NK-92 (cell line): ENCODE data around the gene ACTG1.

Experiments
- DNase-seq: peaks from one replicate; lab custom pipeline; 2025; ENCODE audit not compliant: unreplicated experiment; lab: John Stamatoyannopoulos, UW

Gene ACTG1

DNA sequence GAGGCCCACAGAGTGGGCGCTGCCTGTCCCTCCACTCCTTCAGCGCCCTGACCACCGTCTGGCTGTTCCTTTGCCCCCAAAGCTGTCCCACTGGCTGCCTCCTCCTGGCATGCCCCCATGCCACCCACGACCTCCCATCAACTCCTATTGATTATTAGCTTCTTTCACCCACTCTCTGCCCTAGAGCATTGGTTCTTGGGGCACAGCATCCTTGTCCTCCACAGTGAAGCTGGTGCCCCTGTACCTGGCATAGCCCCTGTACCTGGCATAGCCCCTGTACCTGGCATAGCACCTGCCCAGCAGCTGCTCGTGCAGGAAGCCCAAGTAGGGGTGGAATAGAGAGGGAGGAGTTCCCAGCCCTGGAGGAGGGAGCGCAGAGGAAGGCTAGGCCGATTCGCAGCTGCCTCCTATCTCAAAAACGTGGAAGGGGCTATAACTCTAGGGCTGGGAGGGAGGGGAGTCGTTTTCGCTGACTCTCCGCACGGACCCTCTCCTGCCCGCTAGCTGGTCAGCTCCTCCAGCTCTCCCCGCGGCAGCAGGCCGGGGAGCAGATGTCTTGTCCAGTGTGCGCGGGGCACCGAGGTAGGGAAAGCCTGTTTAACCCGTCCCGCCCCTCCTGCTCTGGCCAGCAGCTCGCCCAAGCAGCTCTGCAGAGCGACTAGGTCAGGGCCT is 5.7 kb upstream of the ACTG1 start:
- no peak for DNase-seq

DNA sequence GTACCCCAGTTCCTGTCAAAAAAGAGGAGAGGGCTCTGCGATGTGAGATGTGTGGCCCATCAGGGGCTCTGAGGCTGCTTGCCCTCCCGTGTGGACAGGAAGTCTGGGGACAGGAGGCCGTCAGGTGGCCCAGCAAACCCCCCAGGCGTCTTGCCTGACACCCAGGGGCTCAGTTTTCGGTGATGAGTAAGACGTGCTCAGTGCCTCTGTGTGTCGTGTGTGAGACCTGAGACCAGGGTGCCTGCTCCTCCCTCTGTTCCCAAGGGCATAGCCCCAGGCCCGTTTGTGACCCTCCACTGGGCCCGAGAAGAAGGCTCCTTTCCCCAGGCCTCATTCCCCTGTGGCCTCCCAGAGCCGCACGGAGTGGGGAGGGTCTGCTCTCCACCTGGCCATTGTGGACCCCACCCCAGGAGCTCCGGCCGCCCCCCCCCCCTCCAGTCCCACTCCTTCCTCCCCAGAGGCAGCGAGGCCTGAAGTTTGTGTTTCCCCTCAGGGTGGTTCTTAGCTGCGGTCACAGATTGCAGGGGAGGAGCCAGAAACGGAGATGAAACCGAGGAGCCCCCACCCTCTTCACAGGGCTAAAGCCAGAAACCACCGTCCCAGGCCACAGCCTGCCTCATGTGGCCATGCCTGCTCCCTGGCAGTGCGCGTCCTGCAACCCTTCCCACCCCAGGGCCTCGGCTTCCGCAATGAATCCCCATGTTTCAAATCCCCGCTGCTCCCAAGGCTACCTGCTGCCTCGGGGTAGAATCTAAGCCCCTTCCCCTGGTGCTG is 4.9 kb upstream of the ACTG1 start:
- no peak for DNase-seq

GRCh38 chr17:81517009-81517338 is 4.4 kb upstream of the ACTG1 start:
- no peak for DNase-seq

GRCh38 chr17:81516439-81516838 is 3.8 kb upstream of the ACTG1 start:
- DNase-seq = no peak

- DNase-seq = no peak
These were observed 3.0 kb upstream of the ACTG1 start for GRCh38 chr17:81515530-81516041.

GRCh38 chr17:81514739-81515529 is 2.3 kb upstream of the ACTG1 start:
- no peak for DNase-seq

GRCh38 chr17:81514489-81514738 is 1.8 kb upstream of the ACTG1 start:
- DNase-seq = no peak

DNA sequence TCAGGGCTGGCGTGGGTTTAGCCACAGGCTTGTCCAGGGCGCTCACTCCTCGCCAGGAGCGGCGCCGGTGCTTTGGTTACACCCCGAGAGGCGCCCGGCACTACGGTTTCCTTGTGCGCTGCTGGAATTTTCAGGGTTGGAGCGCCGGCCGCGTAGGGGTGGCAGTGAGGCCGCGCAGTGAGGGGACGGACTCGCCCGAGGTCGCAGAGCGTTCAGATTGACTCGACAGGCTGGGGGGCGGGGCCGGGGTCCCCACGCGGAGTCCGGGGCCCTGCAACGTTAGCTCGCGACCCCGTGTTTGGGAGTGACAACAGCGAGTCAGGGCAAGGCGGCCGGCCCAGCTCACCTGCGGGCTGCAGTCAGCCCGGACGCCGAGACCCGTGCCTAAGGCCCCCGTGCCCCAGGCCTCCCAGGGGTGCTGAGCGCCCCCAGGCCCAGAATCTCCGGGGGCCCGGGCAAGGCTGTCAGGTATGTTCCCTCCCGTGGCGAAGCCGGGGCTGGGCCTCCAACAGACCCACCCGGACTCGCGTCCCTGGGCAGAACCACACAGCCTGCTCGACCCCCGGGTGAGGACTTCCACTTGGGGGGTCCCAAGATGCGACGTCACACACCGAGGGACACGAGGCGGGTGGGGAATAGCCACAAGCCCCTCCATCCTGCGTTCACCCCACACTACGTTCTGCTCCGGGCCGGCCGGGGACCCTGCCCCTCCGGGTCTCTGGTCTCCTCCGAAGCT is 1.3 kb upstream of the ACTG1 start:
- no peak for DNase-seq

DNA sequence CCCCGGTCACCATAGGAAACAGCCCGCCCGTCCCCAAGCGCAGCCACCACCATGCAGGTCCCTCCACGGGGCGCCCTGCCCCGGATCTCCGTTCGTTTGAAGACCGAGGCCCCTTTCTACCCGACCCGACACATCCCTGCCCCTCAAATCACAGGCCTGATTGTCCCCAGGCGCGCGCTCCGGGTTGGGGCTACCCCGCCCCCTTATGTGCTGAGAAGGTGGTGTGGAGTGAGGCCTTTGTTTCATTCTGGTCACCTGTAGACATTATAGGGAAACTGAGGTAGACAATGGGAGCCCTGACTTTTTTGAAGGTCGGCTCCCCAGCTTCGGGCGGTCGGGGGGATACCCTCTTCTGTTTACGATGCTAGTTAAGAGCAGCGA is 763 bp upstream of the ACTG1 start:
- no peak for DNase-seq

DNA sequence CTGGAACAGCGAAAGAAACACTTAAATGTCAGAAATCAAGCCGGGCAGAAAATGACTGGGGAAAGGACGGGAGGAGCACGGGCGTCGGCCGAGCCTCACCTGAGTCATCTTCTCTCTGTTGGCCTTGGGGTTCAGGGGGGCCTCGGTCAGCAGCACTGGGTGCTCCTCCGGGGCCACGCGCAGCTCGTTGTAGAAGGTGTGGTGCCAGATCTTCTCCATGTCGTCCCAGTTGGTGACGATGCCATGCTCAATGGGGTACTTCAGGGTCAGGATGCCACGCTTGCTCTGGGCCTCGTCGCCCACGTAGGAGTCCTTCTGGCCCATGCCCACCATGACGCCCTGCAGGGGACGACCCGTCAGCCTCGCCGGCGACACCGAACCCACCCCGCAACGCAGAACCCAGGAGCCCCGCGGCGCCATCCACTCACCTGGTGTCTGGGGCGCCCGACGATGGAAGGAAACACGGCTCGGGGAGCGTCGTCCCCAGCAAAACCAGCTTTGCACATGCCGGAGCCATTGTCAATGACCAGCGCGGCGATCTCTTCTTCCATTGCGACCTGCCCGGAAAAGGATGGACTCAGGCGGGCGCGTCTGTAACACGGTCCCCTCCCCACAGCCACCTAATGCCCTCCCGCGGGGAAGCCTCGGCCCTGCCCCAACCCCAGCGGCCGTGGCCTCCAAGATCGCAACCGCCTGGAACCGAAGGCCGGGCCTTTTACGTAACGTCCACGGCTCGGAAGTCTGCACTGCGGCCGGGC is 616 bp downstream of the ACTG1 start:
- DNase-seq = no peak

DNA sequence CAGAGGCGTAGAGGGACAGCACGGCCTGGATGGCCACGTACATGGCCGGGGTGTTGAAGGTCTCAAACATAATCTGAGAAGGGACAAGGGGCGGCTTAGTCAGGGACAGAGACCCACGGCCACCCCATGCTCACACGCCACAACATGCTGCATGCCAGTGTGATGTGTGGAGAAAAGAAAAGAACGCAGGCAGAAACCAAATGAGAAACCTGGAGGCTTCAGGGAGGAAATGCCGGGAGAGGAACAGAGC is 1.1 kb downstream of the ACTG1 start:
- DNase-seq = no peak

- no peak for DNase-seq
These were observed 1.6 kb downstream of the ACTG1 start for GRCh38 chr17:81510785-81511553.

DNA sequence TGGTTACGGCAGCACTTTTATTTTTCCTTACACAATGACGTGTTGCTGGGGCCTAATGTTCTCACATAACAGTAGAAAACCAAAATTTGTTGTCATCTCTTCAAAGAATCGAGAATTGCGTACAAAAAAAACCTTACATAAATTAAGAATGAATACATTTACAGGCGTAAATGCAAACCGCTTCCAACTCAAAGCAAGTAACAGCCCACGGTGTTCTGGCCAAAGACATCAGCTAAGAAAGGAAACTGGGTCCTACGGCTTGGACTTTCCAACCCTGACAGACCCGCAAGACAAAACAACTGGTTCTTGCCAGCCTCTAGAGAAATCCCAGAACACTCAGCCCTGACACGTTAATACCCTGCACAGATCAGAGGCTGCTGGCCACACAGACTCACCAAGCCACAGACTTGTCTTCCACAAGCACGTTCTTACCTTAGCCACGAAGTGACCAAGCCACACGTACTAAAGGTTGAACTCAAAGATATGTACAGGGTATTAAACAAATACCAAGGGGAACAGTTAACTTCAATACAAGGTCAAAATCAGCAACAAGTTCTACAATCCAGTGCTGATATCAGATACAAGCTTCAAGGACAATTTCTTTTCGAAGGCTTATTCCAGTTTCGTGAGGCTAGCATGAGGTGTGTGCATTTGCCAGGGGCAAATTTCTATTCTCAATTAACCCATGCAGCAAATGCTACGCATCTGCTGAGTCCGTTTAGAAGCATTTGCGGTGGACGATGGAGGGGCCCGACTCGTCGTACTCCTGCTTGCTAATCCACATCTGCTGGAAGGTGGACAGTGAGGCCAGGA is 2.4 kb downstream of the ACTG1 start:
- DNase-seq = no peak

DNA sequence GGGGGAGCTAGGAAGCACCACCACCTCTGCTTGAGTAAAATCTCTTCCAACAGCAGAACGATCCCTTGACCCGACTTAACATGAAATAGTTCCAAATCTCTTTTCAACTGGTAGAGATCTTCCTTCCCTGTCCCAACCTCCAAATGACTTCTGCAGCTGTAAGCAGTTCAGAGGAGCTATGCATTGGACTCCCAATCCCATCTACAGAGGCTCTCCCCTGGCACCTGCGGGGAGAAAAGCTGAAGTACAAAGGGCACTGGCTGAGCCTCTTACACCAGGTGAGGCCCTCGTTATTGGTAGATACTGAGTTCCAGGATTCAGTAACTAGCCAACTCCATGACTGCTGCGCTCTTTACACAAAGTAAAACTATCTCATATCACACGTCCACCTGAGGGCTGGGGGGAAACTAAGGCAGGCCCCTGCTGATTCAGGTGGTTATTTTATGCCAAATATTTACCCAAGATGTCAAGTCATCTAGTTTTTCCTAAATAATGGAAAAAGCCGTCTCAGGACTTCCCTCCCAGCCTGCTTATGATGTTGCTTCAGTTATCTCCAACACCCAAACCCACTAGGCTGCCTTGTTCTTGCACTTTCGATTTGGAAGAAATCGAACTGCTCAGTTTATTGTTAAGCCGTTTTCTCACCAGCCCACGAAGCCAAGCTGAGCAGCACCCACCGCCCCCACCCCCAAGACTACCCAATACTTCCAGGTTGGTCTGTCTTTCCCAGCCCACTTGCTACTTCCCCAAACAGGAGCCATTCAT is 3.2 kb downstream of the ACTG1 start:
- DNase-seq = no peak

- DNase-seq = no peak
These were observed 3.9 kb downstream of the ACTG1 start for GRCh38 chr17:81508639-81509206.

DNA sequence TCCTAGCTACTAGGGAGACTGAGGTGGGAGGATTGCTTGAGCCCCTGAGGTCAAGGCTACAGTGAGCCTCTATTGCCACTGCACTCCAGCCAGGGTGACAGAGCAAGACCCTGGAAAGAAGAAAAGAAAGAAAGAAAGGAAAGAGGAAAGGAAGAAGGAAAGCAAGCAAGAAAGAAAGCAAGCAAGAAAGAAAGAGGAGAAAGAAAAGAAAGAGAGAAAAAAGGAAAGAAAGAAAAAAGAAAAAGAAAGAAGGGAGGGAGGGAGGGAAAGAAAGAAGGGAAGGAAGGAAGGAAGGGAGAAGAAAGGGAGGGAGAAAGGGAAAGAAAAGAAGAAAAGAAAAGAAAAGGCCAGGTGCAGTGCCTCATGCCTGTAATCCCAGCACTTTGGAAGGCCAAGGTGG is 9.0 kb downstream of the ACTG1 start:
- no peak for DNase-seq

GRCh38 chr17:81502471-81503017 is 10.1 kb downstream of the ACTG1 start:
- no peak for DNase-seq

DNA sequence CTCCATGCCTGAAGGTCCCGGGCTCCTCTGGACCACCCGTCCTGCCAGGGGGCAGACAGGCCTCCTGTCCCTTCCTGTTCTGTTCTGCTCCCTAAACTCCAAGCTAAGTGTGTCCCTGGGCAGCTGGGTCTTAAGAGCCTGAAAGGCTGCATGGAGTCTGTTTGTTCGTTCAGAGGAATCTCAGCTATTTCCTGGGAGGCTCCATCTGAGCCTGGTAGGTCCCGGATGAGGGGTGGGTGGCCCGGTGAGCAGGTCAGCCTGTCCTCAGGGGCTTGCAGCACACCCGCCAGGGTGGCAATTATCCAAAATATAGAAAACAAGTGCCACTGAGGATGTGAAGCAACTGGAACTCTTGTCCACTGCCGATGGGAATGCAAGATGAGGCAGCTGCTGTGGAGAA is 12.6 kb downstream of the ACTG1 start:
- no peak for DNase-seq
